Activated T-cell treated with anti-CD3 and anti-CD28 coated beads, Interleukin-2, amount 50 U/mL, for 1 hour (primary cell): Measurements from ENCODE around the gene ANKS1B.
"Not testable (repeated sequence)": the region's sequence is repeated elsewhere in the genome, so short reads cannot be mapped to it uniquely, and the experiment has no call there.

Experiments used
- DNase-seq: peaks from one replicate; pipeline ENCODE4 v3.0.0-alpha.2; 2020

ANKS1B gene

GRCh38 chr12:99859126-99859525 lies 125.6 kb downstream of the ANKS1B start:
- no peak for DNase-seq

- DNase-seq, result no peak
Observed at GRCh38 chr12:99852666-99853065, 132.1 kb downstream of the ANKS1B start.

GRCh38 chr12:99847936-99848335 lies 136.8 kb downstream of the ANKS1B start:
- no peak for DNase-seq

- DNase-seq, result no peak
Observed at GRCh38 chr12:99834710-99835109, 150.0 kb downstream of the ANKS1B start.

- no peak for DNase-seq
Observed at GRCh38 chr12:99833397-99833796, 151.3 kb downstream of the ANKS1B start.

GRCh38 chr12:99824900-99825542 lies 159.7 kb downstream of the ANKS1B start:
- DNase-seq, result no peak

GRCh38 chr12:99822273-99822672 lies 162.5 kb downstream of the ANKS1B start:
- no peak for DNase-seq

GRCh38 chr12:99810718-99811593 lies 173.8 kb downstream of the ANKS1B start:
- no peak for DNase-seq

- DNase-seq, result no peak
Observed at GRCh38 chr12:99809909-99810308, 174.8 kb downstream of the ANKS1B start.

GRCh38 chr12:99806304-99806703 lies 178.4 kb downstream of the ANKS1B start:
- DNase-seq, result no peak

GRCh38 chr12:99804715-99805114 lies 180.0 kb downstream of the ANKS1B start:
- DNase-seq, result no peak

GRCh38 chr12:99800605-99801004 lies 184.1 kb downstream of the ANKS1B start:
- no peak for DNase-seq

GRCh38 chr12:99797931-99798330 lies 186.8 kb downstream of the ANKS1B start:
- not testable (repeated sequence) for DNase-seq

GRCh38 chr12:99783421-99783820 lies 201.3 kb downstream of the ANKS1B start:
- DNase-seq, result no peak

- DNase-seq, result no peak
Observed at GRCh38 chr12:99772274-99772673, 212.5 kb downstream of the ANKS1B start.

- no peak for DNase-seq
Observed at GRCh38 chr12:99771659-99772058, 213.1 kb downstream of the ANKS1B start.

GRCh38 chr12:99769396-99769980 lies 215.2 kb downstream of the ANKS1B start:
- DNase-seq, result no peak

- DNase-seq, result no peak
Observed at GRCh38 chr12:99768758-99769157, 216.0 kb downstream of the ANKS1B start.

- DNase-seq, result no peak
Observed at GRCh38 chr12:99767809-99768208, 216.9 kb downstream of the ANKS1B start.

- DNase-seq, result no peak
Observed at GRCh38 chr12:99766408-99766807, 218.3 kb downstream of the ANKS1B start.

- no peak for DNase-seq
Observed at GRCh38 chr12:99765469-99766114, 219.1 kb downstream of the ANKS1B start.

GRCh38 chr12:99759444-99759843 lies 225.3 kb downstream of the ANKS1B start:
- no peak for DNase-seq

- DNase-seq, result no peak
Observed at GRCh38 chr12:99758997-99759396, 225.7 kb downstream of the ANKS1B start.
